Smooth muscle cell (in vitro differentiated cells): ENCODE data around the gene MAST2. TPM values are rescaled to one million over a fixed set of nuclear protein-coding genes. Genes with fewer than 3 reads are reported as not detected.
"Not testable (repeated sequence)": the region's sequence is repeated elsewhere in the genome, so short reads cannot be mapped to it uniquely, and the experiment has no call there.

Experiments used
- DNase-seq: peaks from one replicate; lab custom pipeline; 2025; ENCODE audit not compliant: unreplicated experiment; lab: John Stamatoyannopoulos, UW
- H2AFZ ChIP-seq: fragments of 200-600 bp; sonication (generic); 2 replicates; pipeline ENCODE4 v1.6.0; 2016; ENCODE audit warnings: antibody characterized with exemption, low read depth, mild to moderate bottlenecking
- H3F3A ChIP-seq: fragments of 200-600 bp; sonication (generic); 2 replicates; pipeline ENCODE4 v1.6.0; 2017; ENCODE audit warnings: antibody characterized with exemption, low read depth
- H3K27ac ChIP-seq: fragments of 200-600 bp; sonication (generic); 2 replicates; pipeline ENCODE4 v1.5.1; 2016; ENCODE audit warnings: low read depth, mild to moderate bottlenecking
- H3K27me3 ChIP-seq: fragments of 200-600 bp; sonication (generic); 2 replicates; pipeline ENCODE4 v1.6.1; 2016; ENCODE audit warnings: low read depth, mild to moderate bottlenecking
- H3K36me3 ChIP-seq: fragments of 200-600 bp; sonication (generic); 2 replicates; pipeline ENCODE4 v1.5.1; 2016; ENCODE audit warnings: low read depth
- H3K4me1 ChIP-seq: fragments of 200-600 bp; sonication (generic); 2 replicates; pipeline ENCODE4 v1.5.1; 2016; ENCODE audit warnings: low read depth
- H3K4me2 ChIP-seq: fragments of 200-600 bp; sonication (generic); 2 replicates; pipeline ENCODE4 v1.6.0; 2016; ENCODE audit warnings: mild to moderate bottlenecking
- H3K4me3 ChIP-seq: fragments of 200-600 bp; sonication (generic); 2 replicates; pipeline ENCODE4 v1.5.1; 2016; ENCODE audit warnings: mild to moderate bottlenecking
- H3K79me2 ChIP-seq: fragments of 200-600 bp; sonication (generic); 2 replicates; pipeline ENCODE4 v1.6.0; 2016; ENCODE audit warnings: low read depth, mild to moderate bottlenecking
- H3K9ac ChIP-seq: fragments of 200-600 bp; sonication (generic); 2 replicates; pipeline ENCODE4 v1.6.0; 2016; ENCODE audit warnings: low read depth
- H3K9me3 ChIP-seq: fragments of 200-600 bp; sonication (generic); replicated peaks from 2 replicates; pipeline ENCODE4 v1.5.1; 2016; ENCODE audit warnings: low read depth
- H4K20me1 ChIP-seq: fragments of 200-600 bp; sonication (generic); 2 replicates; pipeline ENCODE4 v1.6.0; 2016; ENCODE audit warnings: low read depth
- WGBS: methylation state at CpG from one replicate; pipeline ENCODE4 v1.1.7; 2016; ENCODE audit warnings: low lambda C conversion rate; 5-methylcytosine and 5-hydroxymethylcytosine counted together
- polyA plus RNA-seq: library from polyadenylated mRNA; unstranded; fragments of >200 nt; fragmentation: Nextera tagmentation; extraction: Ambion mirVana; gene quantifications from 2 replicates; pipeline ENCODE4 v1.2.1, GENCODE V29; 2016
- total RNA-seq: library from RNA; depleted of rRNA; stranded (reverse); fragments of >200 nt; gene quantifications from 2 replicates; pipeline ENCODE4 v1.2.3, GENCODE V29; 2014
- TF ChIP-seq, protein P1 (sequence below): fragments of 200-600 bp; sonication (generic); IDR thresholded peaks from 2 replicates; pipeline ENCODE4 v1.5.1; 2017; ENCODE audit warnings: borderline replicate concordance, mild to moderate bottlenecking, antibody characterized with exemption; ENCODE audit not compliant: insufficient read depth, poor library complexity, severe bottlenecking

Gene MAST2
- total and polyA plus RNA-seq, 2 experiments from 2014 or later = 18.4 to 26.2 TPM

DNA sequence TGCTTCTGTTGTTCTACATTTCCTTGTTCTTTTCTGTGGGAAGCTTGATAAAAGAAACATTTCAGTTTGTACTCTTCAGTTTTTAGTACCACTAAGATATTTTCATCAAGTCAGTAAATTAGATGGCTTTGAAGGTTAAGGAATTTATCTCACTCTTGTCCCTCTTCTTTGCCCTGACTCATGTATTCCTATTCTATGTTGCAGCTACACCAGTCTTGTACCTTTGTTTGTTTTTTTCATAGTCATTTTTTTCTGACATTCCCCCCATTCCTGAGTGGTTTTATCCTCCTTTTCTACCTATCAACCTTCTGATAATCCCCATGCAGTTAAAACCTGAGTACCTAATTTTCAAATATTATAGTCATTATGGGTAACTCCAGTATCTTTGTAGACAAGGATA, 65.4 kb downstream of the MAST2 start:
- no peak overlapping the region for H2AFZ ChIP-seq
- TF ChIP-seq, protein P1, sequence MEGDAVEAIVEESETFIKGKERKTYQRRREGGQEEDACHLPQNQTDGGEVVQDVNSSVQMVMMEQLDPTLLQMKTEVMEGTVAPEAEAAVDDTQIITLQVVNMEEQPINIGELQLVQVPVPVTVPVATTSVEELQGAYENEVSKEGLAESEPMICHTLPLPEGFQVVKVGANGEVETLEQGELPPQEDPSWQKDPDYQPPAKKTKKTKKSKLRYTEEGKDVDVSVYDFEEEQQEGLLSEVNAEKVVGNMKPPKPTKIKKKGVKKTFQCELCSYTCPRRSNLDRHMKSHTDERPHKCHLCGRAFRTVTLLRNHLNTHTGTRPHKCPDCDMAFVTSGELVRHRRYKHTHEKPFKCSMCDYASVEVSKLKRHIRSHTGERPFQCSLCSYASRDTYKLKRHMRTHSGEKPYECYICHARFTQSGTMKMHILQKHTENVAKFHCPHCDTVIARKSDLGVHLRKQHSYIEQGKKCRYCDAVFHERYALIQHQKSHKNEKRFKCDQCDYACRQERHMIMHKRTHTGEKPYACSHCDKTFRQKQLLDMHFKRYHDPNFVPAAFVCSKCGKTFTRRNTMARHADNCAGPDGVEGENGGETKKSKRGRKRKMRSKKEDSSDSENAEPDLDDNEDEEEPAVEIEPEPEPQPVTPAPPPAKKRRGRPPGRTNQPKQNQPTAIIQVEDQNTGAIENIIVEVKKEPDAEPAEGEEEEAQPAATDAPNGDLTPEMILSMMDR = no peak
- H3K4me3 ChIP-seq = no peak overlapping the region
- no peak overlapping the region for H3K27ac ChIP-seq
- peaks cover 10% of the 10 kb centered on the region for H4K20me1 ChIP-seq
- no peak overlapping the region for H3K9ac ChIP-seq
- no peaks in the 10 kb centered on the region for H3F3A ChIP-seq
- H3K36me3 ChIP-seq = no peaks in the 10 kb centered on the region
- no peaks in the 10 kb centered on the region for H3K9me3 ChIP-seq
- no peaks in the 10 kb centered on the region for H3K4me1 ChIP-seq
- no peaks in the 10 kb centered on the region for H3K27me3 ChIP-seq
- no peak for DNase-seq
- no peak overlapping the region for H3K4me2 ChIP-seq
- H3K79me2 ChIP-seq = peaks cover 26% of the 10 kb centered on the region

DNA sequence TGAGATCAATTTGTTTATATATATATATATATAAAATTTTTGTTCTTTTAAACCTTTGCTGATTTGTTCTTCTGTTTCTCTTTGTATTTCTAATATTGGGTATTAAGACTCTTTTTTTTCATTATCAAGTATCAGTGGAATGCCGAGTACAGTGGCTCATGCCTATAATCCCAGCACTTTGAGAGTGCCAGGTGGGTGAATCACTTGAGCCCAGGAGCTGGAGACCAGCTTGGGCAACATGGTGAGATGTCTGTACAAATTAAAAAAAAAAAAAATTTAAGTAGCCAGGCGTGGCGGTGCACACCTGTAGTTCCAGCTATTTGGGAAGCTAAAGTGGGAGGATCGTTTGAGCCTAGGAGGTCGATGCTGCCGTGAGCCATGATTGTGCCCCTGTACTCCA, 67.1 kb downstream of the MAST2 start:
- Histone ChIP-seq H3K4me2 (no peak overlapping the region), H3F3A (no peaks in the 10 kb centered on the region), H3K9me3 (no peaks in the 10 kb centered on the region), H3K36me3 (no peaks in the 10 kb centered on the region), H3K27me3 (no peaks in the 10 kb centered on the region), H4K20me1 (peaks cover 1% of the 10 kb centered on the region), H3K27ac (no peak overlapping the region), H3K9ac (no peak overlapping the region), H3K4me3 (no peak overlapping the region), H3K79me2 (peaks cover 18% of the 10 kb centered on the region), H3K4me1 (no peaks in the 10 kb centered on the region), H2AFZ (no peak overlapping the region)
- WGBS = 96% methylated on average over 6 of the region's 6 CpGs
- no peak for DNase-seq
- TF ChIP-seq, protein P1 = no peak

DNA sequence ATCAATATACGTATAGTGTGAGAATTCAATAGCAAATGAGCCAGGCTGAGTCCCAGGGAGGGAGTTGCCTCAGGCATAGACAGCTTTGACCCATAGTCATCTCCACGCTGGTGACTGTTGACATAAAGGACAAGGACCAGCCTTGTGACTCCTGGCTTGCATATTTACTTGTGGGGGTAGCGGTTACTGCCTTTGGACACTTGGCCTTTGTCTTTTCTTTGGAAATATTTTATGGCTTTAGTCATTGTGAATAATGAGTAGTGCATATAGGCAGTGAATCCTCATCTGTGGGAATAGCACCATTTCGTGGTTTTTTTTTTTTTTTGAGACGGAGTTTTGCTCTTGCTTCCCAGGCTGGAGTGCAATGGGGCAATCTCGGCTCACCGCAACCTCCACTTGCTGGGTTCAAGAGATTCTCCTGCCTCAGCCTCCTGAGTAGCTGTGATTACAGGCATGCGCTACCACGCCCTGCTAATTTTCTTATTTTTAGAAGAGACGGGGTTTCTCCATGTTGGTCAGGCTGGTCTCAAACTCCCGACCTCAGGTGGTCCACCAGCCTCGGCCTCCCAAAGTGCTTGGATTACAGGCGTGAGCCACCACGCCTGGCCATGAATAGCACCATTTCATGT, 68.9 kb downstream of the MAST2 start:
- H3K4me1 ChIP-seq, DNase-seq, H4K20me1 ChIP-seq, H3K79me2 ChIP-seq, H3K9me3 ChIP-seq, H3F3A ChIP-seq, H2AFZ ChIP-seq, H3K4me3 ChIP-seq, H3K27me3 ChIP-seq, H3K9ac ChIP-seq, H3K36me3 ChIP-seq: not testable (repeated sequence)
- H3K4me2 ChIP-seq = peak overlapping the region; percentile 28
- H3K27ac ChIP-seq = peak overlapping the region; percentile 69
- WGBS = 76% methylated on average over 14 of the region's 14 CpGs

DNA sequence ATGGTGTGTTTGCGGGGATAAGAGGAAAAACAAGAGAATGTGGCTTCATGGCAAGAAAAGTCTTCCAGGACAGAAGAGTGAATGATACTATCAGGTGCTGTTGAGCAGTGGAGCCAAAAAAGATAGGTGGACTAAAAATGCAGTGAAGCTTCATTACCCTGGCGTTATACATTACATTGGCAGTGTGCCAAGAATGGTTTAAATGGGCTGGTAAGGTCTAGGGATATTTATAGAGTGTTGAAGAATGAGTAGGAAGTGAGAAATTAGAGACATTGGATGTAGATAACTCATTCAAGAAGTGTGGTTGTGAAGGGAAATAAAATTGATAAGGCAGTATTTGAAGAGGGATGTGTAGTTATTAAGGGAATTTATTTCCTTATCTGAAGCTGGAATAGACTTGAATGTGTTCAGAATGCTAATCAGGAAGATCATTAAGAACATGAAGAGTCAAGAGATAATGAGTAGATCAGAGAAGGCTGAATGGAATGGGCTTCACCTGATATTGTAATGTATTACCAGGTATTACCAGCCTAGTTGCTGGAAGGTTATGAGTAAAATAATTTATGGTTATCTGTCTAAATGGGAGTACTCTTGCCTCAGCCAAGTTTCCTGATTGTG, 72.7 kb downstream of the MAST2 start:
- WGBS = 85% methylated on average over 2 of the region's 2 CpGs
- H3K27me3 ChIP-seq = no peaks in the 10 kb centered on the region
- H3K4me2 ChIP-seq = no peak overlapping the region
- no peaks in the 10 kb centered on the region for H3K36me3 ChIP-seq
- no peak overlapping the region for H2AFZ ChIP-seq
- no peaks in the 10 kb centered on the region for H3F3A ChIP-seq
- H3K9ac ChIP-seq = no peak overlapping the region
- TF ChIP-seq, protein P1 = no peak
- peaks cover 2% of the 10 kb centered on the region for H3K4me1 ChIP-seq
- H3K27ac ChIP-seq = no peak overlapping the region
- no peak overlapping the region for H3K4me3 ChIP-seq
- H3K79me2 ChIP-seq = peaks cover 6% of the 10 kb centered on the region
- DNase-seq = no peak
- H4K20me1 ChIP-seq = no peaks in the 10 kb centered on the region
- H3K9me3 ChIP-seq = no peaks in the 10 kb centered on the region
